Kidney glomerular epithelial cell (primary cell): Measurements from ENCODE around the gene RPP14.
"Not testable (repeated sequence)": the region's sequence is repeated elsewhere in the genome, so short reads cannot be mapped to it uniquely, and the experiment has no call there.

Experiments
- DNase-seq: peaks from one replicate; lab custom pipeline; 2025; lab: John Stamatoyannopoulos, UW

The RPP14 gene

GRCh38 chr3:58331593-58332152 is 25.6 kb downstream of the RPP14 start:
- DNase-seq: no peak

GRCh38 chr3:58332575-58333188 is 26.6 kb downstream of the RPP14 start, which contains the start of gene PXK:
Gene PXK (plus strand): TSS chr3:58332892. CDS start chr3:58332989, 97 bp downstream.
- DNase-seq: peak; percentile 48

- DNase-seq: peak; percentile 38
Observed at GRCh38 chr3:58333206-58334012, 27.4 kb downstream of the RPP14 start.

GRCh38 chr3:58334013-58334321 is 27.9 kb downstream of the RPP14 start:
- no peak for DNase-seq

GRCh38 chr3:58334506-58334884 is 28.4 kb downstream of the RPP14 start:
- no peak for DNase-seq

GRCh38 chr3:58335652-58335947 is 29.6 kb downstream of the RPP14 start:
- no peak for DNase-seq

- DNase-seq: peak; percentile 29
Observed at GRCh38 chr3:58336135-58336882, 30.3 kb downstream of the RPP14 start.

- DNase-seq: no peak
Observed at GRCh38 chr3:58337190-58337589, 31.1 kb downstream of the RPP14 start.

- not testable (repeated sequence) for DNase-seq
Observed at GRCh38 chr3:58339146-58339545, 33.1 kb downstream of the RPP14 start.

GRCh38 chr3:58340594-58341244 is 34.7 kb downstream of the RPP14 start:
- DNase-seq: no peak

GRCh38 chr3:58341376-58341775 is 35.3 kb downstream of the RPP14 start:
- DNase-seq: no peak

GRCh38 chr3:58342676-58343075 is 36.6 kb downstream of the RPP14 start:
- no peak for DNase-seq

- no peak for DNase-seq
Observed at GRCh38 chr3:58345457-58345856, 39.4 kb downstream of the RPP14 start.

GRCh38 chr3:58346368-58346767 is 40.3 kb downstream of the RPP14 start:
- no peak for DNase-seq

GRCh38 chr3:58347984-58348383 is 41.9 kb downstream of the RPP14 start:
- no peak for DNase-seq

- DNase-seq: no peak
Observed at GRCh38 chr3:58349792-58350626, 44.0 kb downstream of the RPP14 start.

- DNase-seq: no peak
Observed at GRCh38 chr3:58350627-58351013, 44.6 kb downstream of the RPP14 start.

- no peak for DNase-seq
Observed at GRCh38 chr3:58351920-58352319, 45.9 kb downstream of the RPP14 start.

GRCh38 chr3:58352626-58353025 is 46.6 kb downstream of the RPP14 start:
- DNase-seq: no peak

GRCh38 chr3:58353722-58354553 is 47.9 kb downstream of the RPP14 start:
- no peak for DNase-seq

- DNase-seq: no peak
Observed at GRCh38 chr3:58355179-58355578, 49.1 kb downstream of the RPP14 start.
